ENCODE data around the gene CLDN5. TPM values are rescaled to one million over a fixed set of nuclear protein-coding genes. Genes with fewer than 3 reads are reported as not detected.

CLDN5 gene
- total RNA-seq, 1 donor from 2014 or later = 1.2 TPM

GRCh38 chr22:19517919-19518611, 6.1 kb downstream of the CLDN5 start:
- no peak for TF ChIP-seq CTCF (conservative IDR thresholded peaks at IDR 0.05; ENCODE audit: low read depth, low read length)
- no peak for DNase-seq (ENCODE audit: low read depth)
- H3K4me3 ChIP-seq (ENCODE audit: low read depth, low read length) = no peak overlapping the region

- no peak overlapping the region for H3K4me3 ChIP-seq (ENCODE audit: low read depth, low read length)
- no peak for DNase-seq (ENCODE audit: low read depth)
- no peak for TF ChIP-seq CTCF (conservative IDR thresholded peaks at IDR 0.05; ENCODE audit: low read depth, low read length)
These were observed 7.1 kb downstream of the CLDN5 start for GRCh38 chr22:19517171-19517500.

GRCh38 chr22:19516378-19517170, 7.6 kb downstream of the CLDN5 start:
- DNase-seq (ENCODE audit: low read depth) = no peak
- no peak for TF ChIP-seq CTCF (conservative IDR thresholded peaks at IDR 0.05; ENCODE audit: low read depth, low read length)
- H3K4me3 ChIP-seq (ENCODE audit: low read depth, low read length) = no peak overlapping the region

GRCh38 chr22:19515654-19516377, 8.4 kb downstream of the CLDN5 start:
- no peak overlapping the region for H3K4me3 ChIP-seq (ENCODE audit: low read depth, low read length)
- DNase-seq (ENCODE audit: low read depth) = no peak
- no peak for TF ChIP-seq CTCF (conservative IDR thresholded peaks at IDR 0.05; ENCODE audit: low read depth, low read length)

- DNase-seq (ENCODE audit: low read depth) = no peak
- H3K4me3 ChIP-seq (ENCODE audit: low read depth, low read length) = no peak overlapping the region
- TF ChIP-seq CTCF (conservative IDR thresholded peaks at IDR 0.05; ENCODE audit: low read depth, low read length) = no peak
These were observed 9.2 kb downstream of the CLDN5 start for GRCh38 chr22:19514831-19515565.

- no peak for TF ChIP-seq CTCF (conservative IDR thresholded peaks at IDR 0.05; ENCODE audit: low read depth, low read length)
- DNase-seq (ENCODE audit: low read depth) = no peak
These were observed 10.4 kb downstream of the CLDN5 start for GRCh38 chr22:19513823-19514222.

More at GRCh38 chr22:19513823-19514222, 10.4 kb downstream of the CLDN5 start:
- no peak overlapping the region for H3K4me3 ChIP-seq (ENCODE audit: low read depth, low read length)

All from epithelial cell of proximal tubule (primary cell).